ENCODE measurements around the gene SPECC1L.

Gene SPECC1L

GRCh38 chr22:24391836-24392217 lies 121.2 kb downstream of the SPECC1L start:
- TF ChIP-seq CTCF (conservative IDR thresholded peaks at IDR 0.05; ENCODE audit: low read depth, low read length), result no peak
- H3K36me3 ChIP-seq (ENCODE audit: insufficient read depth), result no peaks in the 10 kb centered on the region
- H3K4me3 ChIP-seq (IDR thresholded peaks at IDR 0.05; ENCODE audit: insufficient read depth, low read depth, low read length), result no peak overlapping the region
- H3K9ac ChIP-seq, result no peak overlapping the region
- no peaks in the 10 kb centered on the region for H3K79me2 ChIP-seq (ENCODE audit: insufficient read depth, low read depth)
- no peak overlapping the region for H3K4me2 ChIP-seq
- H3K27ac ChIP-seq, result no peak overlapping the region
- no peaks in the 10 kb centered on the region for H3K27me3 ChIP-seq (ENCODE audit: insufficient read depth, low read depth)
- H3K4me1 ChIP-seq (ENCODE audit: low read depth, poor library complexity, severe bottlenecking), result peaks cover 26% of the 10 kb centered on the region
- H2AFZ ChIP-seq (ENCODE audit: low read depth), result no peak overlapping the region
- H4K20me1 ChIP-seq (ENCODE audit: insufficient read depth), result no peaks in the 10 kb centered on the region

DNA sequence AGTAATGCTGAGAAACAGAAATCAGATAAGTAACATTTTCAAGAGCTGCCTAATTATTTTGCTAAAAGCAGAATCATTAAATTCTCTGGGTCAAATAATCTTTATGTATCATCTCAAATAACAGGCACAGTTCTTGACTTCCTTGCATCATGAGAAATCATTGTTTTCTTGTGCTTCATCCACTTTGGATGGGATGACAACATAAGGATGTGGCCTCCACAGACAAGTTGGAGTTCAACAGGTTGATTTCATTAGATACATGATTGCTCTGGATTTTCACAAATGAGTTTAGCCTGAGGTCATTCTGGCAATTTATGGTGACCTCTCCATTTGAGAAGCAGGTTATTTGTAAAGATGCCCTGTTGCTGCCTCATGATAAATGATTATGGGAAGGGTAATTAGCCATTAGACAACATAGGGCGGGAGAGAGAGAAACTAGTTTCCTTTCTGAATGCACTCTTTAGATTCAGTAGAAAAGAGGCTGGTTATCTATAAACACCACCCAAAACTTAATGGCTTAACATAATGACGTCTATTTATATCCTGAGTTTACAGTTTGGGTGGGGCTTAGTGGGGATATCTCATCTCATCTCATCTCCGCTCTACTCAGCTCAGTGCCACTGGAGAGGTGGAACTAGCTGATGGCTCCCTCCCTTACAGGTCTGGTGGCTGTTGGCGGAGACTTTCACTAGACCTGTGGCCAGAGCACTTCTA lies 121.7 kb downstream of the SPECC1L start:
- Histone ChIP-seq H3K4me1 (ENCODE audit: low read depth, poor library complexity, severe bottlenecking) (peaks cover 26% of the 10 kb centered on the region), H3K27ac (no peak overlapping the region), H3K4me2 (no peak overlapping the region), H4K20me1 (ENCODE audit: insufficient read depth) (no peaks in the 10 kb centered on the region), H3K9ac (no peak overlapping the region), H3K4me3 (IDR thresholded peaks at IDR 0.05; ENCODE audit: insufficient read depth, low read depth, low read length) (no peak overlapping the region), H3K27me3 (ENCODE audit: insufficient read depth, low read depth) (no peaks in the 10 kb centered on the region), H3K79me2 (ENCODE audit: insufficient read depth, low read depth) (no peaks in the 10 kb centered on the region), H3K36me3 (ENCODE audit: insufficient read depth) (no peaks in the 10 kb centered on the region), H2AFZ (ENCODE audit: low read depth) (no peak overlapping the region)
- TF ChIP-seq CTCF (conservative IDR thresholded peaks at IDR 0.05; ENCODE audit: low read depth, low read length), result no peak

- Histone ChIP-seq H3K4me2 (no peak overlapping the region), H3K27ac (no peak overlapping the region), H3K4me1 (ENCODE audit: low read depth, poor library complexity, severe bottlenecking) (peaks cover 26% of the 10 kb centered on the region), H3K36me3 (ENCODE audit: insufficient read depth) (no peaks in the 10 kb centered on the region), H3K9ac (no peak overlapping the region), H3K27me3 (ENCODE audit: insufficient read depth, low read depth) (no peaks in the 10 kb centered on the region), H3K79me2 (ENCODE audit: insufficient read depth, low read depth) (no peaks in the 10 kb centered on the region), H2AFZ (ENCODE audit: low read depth) (no peak overlapping the region), H4K20me1 (ENCODE audit: insufficient read depth) (no peaks in the 10 kb centered on the region), H3K4me3 (IDR thresholded peaks at IDR 0.05; ENCODE audit: insufficient read depth, low read depth, low read length) (no peak overlapping the region)
- no peak for TF ChIP-seq CTCF (conservative IDR thresholded peaks at IDR 0.05; ENCODE audit: low read depth, low read length)
Observed at GRCh38 chr22:24393012-24393559, 122.5 kb downstream of the SPECC1L start.

DNA sequence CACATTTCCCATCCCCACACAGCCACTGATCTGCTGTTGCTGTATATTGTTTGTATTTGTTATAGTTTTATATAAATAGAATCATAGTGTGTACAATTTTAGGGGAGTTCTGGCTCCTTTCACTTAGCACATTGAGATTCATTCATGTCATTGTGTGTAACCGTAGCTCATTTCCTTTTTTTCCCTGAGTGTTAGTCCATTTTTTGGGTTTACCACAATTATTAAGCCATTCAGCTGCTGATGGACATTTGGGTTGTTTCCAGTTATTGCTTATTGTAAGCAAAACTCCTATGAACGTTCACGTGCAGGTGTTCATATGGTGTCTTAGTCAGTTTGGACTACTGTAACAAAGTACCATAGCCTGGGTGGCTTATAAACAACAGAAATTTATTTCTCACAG lies 123.2 kb downstream of the SPECC1L start:
- Histone ChIP-seq H3K4me2 (no peak overlapping the region), H3K27me3 (ENCODE audit: insufficient read depth, low read depth) (no peaks in the 10 kb centered on the region), H4K20me1 (ENCODE audit: insufficient read depth) (no peaks in the 10 kb centered on the region), H2AFZ (ENCODE audit: low read depth) (no peak overlapping the region), H3K36me3 (ENCODE audit: insufficient read depth) (no peaks in the 10 kb centered on the region), H3K27ac (no peak overlapping the region), H3K4me3 (IDR thresholded peaks at IDR 0.05; ENCODE audit: insufficient read depth, low read depth, low read length) (no peak overlapping the region), H3K79me2 (ENCODE audit: insufficient read depth, low read depth) (no peaks in the 10 kb centered on the region), H3K4me1 (ENCODE audit: low read depth, poor library complexity, severe bottlenecking) (peaks cover 26% of the 10 kb centered on the region), H3K9ac (no peak overlapping the region)
- TF ChIP-seq CTCF (conservative IDR thresholded peaks at IDR 0.05; ENCODE audit: low read depth, low read length), result no peak

All from KMS-11 (cell line).